ENCODE data around the gene NIPA2.

- TF ChIP-seq ZNF274 (IDR thresholded peaks at IDR 0.05; ENCODE audit: low read depth, low read length) (no peak), YY1 (IDR thresholded peaks at IDR 0.05; ENCODE audit: insufficient read depth, insufficient read length) (no peak), SUZ12 (IDR thresholded peaks at IDR 0.05; ENCODE audit: extremely low read depth, insufficient read depth, insufficient read length) (no peak)
Measured at GRCh38 chr15:22887157-22887951, 48.9 kb downstream of the NIPA2 start.

Data from NT2/D1 (cell line).